Kidney (tissue), 14 donors: ENCODE measurements around the gene TPT1. TPM values are rescaled to one million over a fixed set of nuclear protein-coding genes. Genes with fewer than 3 reads are reported as not detected.

Source experiments
- DNase-seq, 5 donors: peaks; one replicate each; pipeline ENCODE4 v3.0.0-alpha.2; 2013 to 2020
- FAIRE-seq: peaks from 2 replicates; lab custom pipeline; 2012; peaks lifted over from hg19 to GRCh38; lab: Jason Lieb, UNC
- H3K27ac ChIP-seq, 2 donors: one replicate each; pipeline ENCODE4 v1.7.0; 2013; ENCODE audit warnings: low read depth in 2 of 2, low read length in 2 of 2, inconsistent platforms in 1 of 2
- H3K27me3 ChIP-seq: one replicate; pipeline ENCODE4 v1.7.1; 2013; ENCODE audit warnings: low read length, inconsistent platforms; ENCODE audit not compliant: control insufficient read depth, insufficient read depth
- H3K36me3 ChIP-seq, 3 donors: one replicate each; pipeline versions ENCODE4 v1.7.0 to v1.7.1; 2013; ENCODE audit warnings: low read length in 3 of 3, control low read depth in 1 of 3, inconsistent platforms in 1 of 3; ENCODE audit not compliant: insufficient read depth in 3 of 3, control insufficient read depth in 2 of 3
- H3K4me1 ChIP-seq, 3 donors: one replicate each; pipeline versions ENCODE4 v1.7.0 to v1.7.1; 2013; ENCODE audit warnings: low read length in 3 of 3, inconsistent platforms in 1 of 3, low read depth in 1 of 3; ENCODE audit not compliant: control insufficient read depth in 2 of 3, insufficient read depth in 2 of 3
- H3K4me3 ChIP-seq, 3 donors: one replicate each; pipeline versions ENCODE4 v1.7.0 to v1.8.1; 2013; ENCODE audit warnings: low read length in 3 of 3, control low read depth in 1 of 3, inconsistent platforms in 1 of 3
- H3K9ac ChIP-seq, 3 donors: one replicate each; pipeline versions ENCODE4 v1.7.0 to v1.7.1; 2013; ENCODE audit warnings: low read length in 3 of 3, control low read depth in 1 of 3, inconsistent platforms in 1 of 3
- H3K9me3 ChIP-seq, 3 donors: one replicate each; pipeline versions ENCODE4 v1.7.0 to v1.7.1; 2013; ENCODE audit warnings: low read length in 3 of 3, control low read depth in 1 of 3, inconsistent platforms in 1 of 3; ENCODE audit not compliant: control insufficient read depth in 2 of 3, insufficient read depth in 1 of 3
- CTCF ChIP-seq: IDR thresholded peaks from 3 replicates; pipeline ENCODE4 v1.5.1; 2012; ENCODE audit warnings: mild to moderate bottlenecking, moderate library complexity, borderline replicate concordance; ENCODE audit not compliant: insufficient read depth; ENCODE audit errors: extremely low read depth
- intact Hi-C: fragments of 100-400 bp; cut with DNase I; formaldehyde crosslinking; loops from one replicate; pipeline ENCODE4 v1.11.1; 2022
- polyA plus RNA-seq: library from polyadenylated mRNA; stranded (reverse); fragments of 350-450 nt; fragmentation: Illumina TruSeq; extraction: RNeasy Lipid Tissue Mini Kit (QIAGEN cat#74804); gene quantifications from one replicate; pipeline ENCODE4 v1.2.3, GENCODE V29; 2014; ENCODE audit warnings: low read depth, low replicate concordance; ENCODE audit not compliant: insufficient read depth
- total RNA-seq: library from RNA; stranded (reverse); fragmentation: NEBNext Ultra II Directional; extraction: Animal tissue kit (Norgen Biotek cat#: 25700); gene quantifications from one replicate; pipeline ENCODE4 v1.2.1, GENCODE V29; 2021
- donor health status: control.
- donor health status: control.
- donor health status: control.
- donor health status: control.
- donor health status: control.
- donor health status: DM: yes; HTN: yes; CAD: no.
- donor health status: Normal renal cell carcinoma (clear cell type).

The TPT1 gene
- total and polyA plus RNA-seq, 2 donors from 2014 or later: 4,291 to 6,901 TPM

- Histone ChIP-seq H3K27me3 (no peaks in the 10 kb centered on the region), H3K9me3 (no peaks in the 10 kb centered on the region), H3K4me3 (no peak overlapping the region), H3K9ac (no peak overlapping the region), H3K27ac (no peak overlapping the region), H3K36me3 (peaks cover 0 to 16% (median 3%) of the 10 kb centered on the region in 3 donors), H3K4me1 (peaks cover 0 to 9% (median 3%) of the 10 kb centered on the region in 3 donors)
- TF ChIP-seq CTCF: no peak
- peak in 3 of 5 donors; percentile 14 to 73 (median 20) for DNase-seq
- FAIRE-seq: no peak
- intact Hi-C loops: no loop called here
Measured at GRCh38 chr13:45364876-45365557, 24.0 kb upstream of the TPT1 start.

GRCh38 chr13:45362939-45363338 is 22.0 kb upstream of the TPT1 start:
- Histone ChIP-seq H3K27me3 (no peaks in the 10 kb centered on the region), H3K9me3 (no peaks in the 10 kb centered on the region), H3K4me1 (peaks cover 0 to 2% (median 0%) of the 10 kb centered on the region in 3 donors), H3K27ac (no peak overlapping the region), H3K9ac (no peak overlapping the region), H3K4me3 (no peak overlapping the region), H3K36me3 (peaks cover 0 to 10% (median 3%) of the 10 kb centered on the region in 3 donors)
- FAIRE-seq: no peak
- no peak for TF ChIP-seq CTCF
- DNase-seq: no peak
- intact Hi-C loops: no loop called here

- H3K27ac ChIP-seq: no peak overlapping the region
- no peak for DNase-seq
- intact Hi-C loops: no loop called here
- TF ChIP-seq CTCF: no peak
- no peaks in the 10 kb centered on the region for H3K27me3 ChIP-seq
- H3K4me3 ChIP-seq: no peak overlapping the region
- H3K9me3 ChIP-seq: no peaks in the 10 kb centered on the region
- peaks cover 0 to 10% (median 6%) of the 10 kb centered on the region in 3 donors for H3K36me3 ChIP-seq
- FAIRE-seq: no peak
- H3K9ac ChIP-seq: no peak overlapping the region
- H3K4me1 ChIP-seq: no peaks in the 10 kb centered on the region
Measured at GRCh38 chr13:45361596-45362206, 20.7 kb upstream of the TPT1 start.
